Activated naive CD8-positive, alpha-beta T cell treated with anti-CD3 and anti-CD28 coated beads, Interleukin-2, amount 50 U/mL, for 24 hours (primary cell): ENCODE results near the gene TIAM2.
"Not testable (repeated sequence)": the region's sequence is repeated elsewhere in the genome, so short reads cannot be mapped to it uniquely, and the experiment has no call there.

Experiments
- ATAC-seq: fragments of 150-1000 bp; cut with Tn5 transposase; one replicate; pipeline ENCODE4 v1.10.0; 2021
- DNase-seq: peaks from one replicate; pipeline ENCODE4 v3.0.0; 2021
- H3K27ac Mint-ChIP-seq: one replicate; pipeline ENCODE4 v1.8.0; 2021; ENCODE audit warnings: mild to moderate bottlenecking, mixed read lengths
- H3K27me3 Mint-ChIP-seq: one replicate; pipeline ENCODE4 v1.8.0; 2021; ENCODE audit warnings: mixed read lengths
- H3K36me3 Mint-ChIP-seq: one replicate; pipeline ENCODE4 v1.8.0; 2021; ENCODE audit warnings: low read depth, mixed read lengths
- H3K4me1 Mint-ChIP-seq: one replicate; pipeline ENCODE4 v1.8.0; 2021; ENCODE audit warnings: mixed read lengths
- H3K4me3 Mint-ChIP-seq: one replicate; pipeline ENCODE4 v1.8.0; 2021; ENCODE audit warnings: mild to moderate bottlenecking, moderate library complexity, mixed read lengths
- H3K9me3 Mint-ChIP-seq: one replicate; pipeline ENCODE4 v1.8.0; 2021; ENCODE audit warnings: mixed read lengths

TIAM2 gene

GRCh38 chr6:155003476-155003875 lies 8.4 kb downstream of the TIAM2 start:
- peaks cover 3% of the 10 kb centered on the region for H3K4me1 Mint-ChIP-seq
- DNase-seq: no peak
- no peak overlapping the region for H3K27ac Mint-ChIP-seq
- ATAC-seq: no peak
- peaks cover 16% of the 10 kb centered on the region for H3K27me3 Mint-ChIP-seq
- H3K9me3 Mint-ChIP-seq: no peaks in the 10 kb centered on the region
- no peaks in the 10 kb centered on the region for H3K36me3 Mint-ChIP-seq
- H3K4me3 Mint-ChIP-seq: no peak overlapping the region

- no peaks in the 10 kb centered on the region for H3K36me3 Mint-ChIP-seq
- no peaks in the 10 kb centered on the region for H3K9me3 Mint-ChIP-seq
- H3K27ac Mint-ChIP-seq: no peak overlapping the region
- H3K4me3 Mint-ChIP-seq: no peak overlapping the region
- peaks cover 11% of the 10 kb centered on the region for H3K27me3 Mint-ChIP-seq
- H3K4me1 Mint-ChIP-seq: peaks cover 3% of the 10 kb centered on the region
- no peak for DNase-seq
- no peak for ATAC-seq
Measured at GRCh38 chr6:155004017-155004416, 8.9 kb downstream of the TIAM2 start.

- DNase-seq: no peak
- Mint-ChIP-seq H3K36me3 (no peaks in the 10 kb centered on the region), H3K9me3 (no peaks in the 10 kb centered on the region), H3K4me3 (no peak overlapping the region), H3K27me3 (peaks cover 10% of the 10 kb centered on the region), H3K27ac (no peak overlapping the region), H3K4me1 (peaks cover 3% of the 10 kb centered on the region)
- no peak for ATAC-seq
Measured at GRCh38 chr6:155004576-155005372, 9.7 kb downstream of the TIAM2 start.

GRCh38 chr6:155008625-155009024 lies 13.5 kb downstream of the TIAM2 start:
- ATAC-seq: no peak
- no peak for DNase-seq
- H3K9me3 Mint-ChIP-seq: no peaks in the 10 kb centered on the region
- peaks cover 3% of the 10 kb centered on the region for H3K4me1 Mint-ChIP-seq
- H3K36me3 Mint-ChIP-seq: no peaks in the 10 kb centered on the region
- H3K27me3 Mint-ChIP-seq: peaks cover 2% of the 10 kb centered on the region
- H3K27ac Mint-ChIP-seq: no peak overlapping the region
- H3K4me3 Mint-ChIP-seq: no peak overlapping the region

DNA sequence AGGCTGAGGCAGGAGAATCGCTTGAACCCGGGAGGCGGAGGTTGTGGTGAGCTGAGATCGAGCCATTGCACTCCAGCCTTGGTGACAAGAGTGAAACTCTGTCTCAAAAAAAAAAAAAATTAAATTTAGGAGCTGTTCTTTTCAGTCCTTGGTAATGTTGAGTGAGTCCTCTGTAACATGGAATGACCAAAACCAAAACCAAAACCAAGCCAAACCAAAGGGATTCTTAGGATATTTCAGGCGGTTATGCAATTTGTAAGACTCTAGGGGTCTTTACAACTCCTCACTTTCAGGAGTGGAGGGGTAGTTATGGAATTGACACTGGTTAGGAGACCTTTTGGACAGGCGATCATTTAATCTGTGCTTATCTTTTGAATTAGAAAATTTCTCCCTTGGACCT lies 15.8 kb downstream of the TIAM2 start:
- H3K4me1 Mint-ChIP-seq: no peaks in the 10 kb centered on the region
- H3K27ac Mint-ChIP-seq: no peak overlapping the region
- H3K9me3 Mint-ChIP-seq: no peaks in the 10 kb centered on the region
- no peaks in the 10 kb centered on the region for H3K36me3 Mint-ChIP-seq
- ATAC-seq (no peak), DNase-seq (no peak)
- H3K4me3 Mint-ChIP-seq: no peak overlapping the region
- H3K27me3 Mint-ChIP-seq: peaks cover 10% of the 10 kb centered on the region

GRCh38 chr6:155011809-155012291 lies 16.7 kb downstream of the TIAM2 start:
- ATAC-seq (no peak), DNase-seq (no peak)
- Mint-ChIP-seq H3K27ac (no peak overlapping the region), H3K27me3 (peaks cover 10% of the 10 kb centered on the region), H3K4me3 (no peak overlapping the region), H3K9me3 (no peaks in the 10 kb centered on the region), H3K36me3 (no peaks in the 10 kb centered on the region), H3K4me1 (no peaks in the 10 kb centered on the region)

DNA sequence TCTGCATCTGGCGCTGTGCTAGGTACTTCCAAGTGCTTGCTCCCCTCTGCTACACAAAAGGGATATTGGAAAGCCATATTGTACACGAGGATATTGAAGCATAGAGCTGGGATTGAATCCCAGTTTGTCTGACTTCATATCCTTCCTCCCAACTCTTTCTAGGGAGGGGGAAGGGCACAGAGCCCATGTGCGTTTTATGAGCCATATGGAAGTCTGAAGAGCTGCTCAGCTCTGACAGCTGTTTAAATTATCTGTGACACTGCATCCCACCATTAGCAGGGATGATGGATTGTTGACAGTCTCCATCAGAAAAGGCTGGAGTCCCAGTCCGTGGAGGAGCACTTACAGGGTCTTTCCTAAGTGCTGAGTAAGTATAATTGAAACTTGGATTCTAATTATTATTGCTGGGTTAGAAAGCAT lies 18.4 kb downstream of the TIAM2 start:
- Mint-ChIP-seq H3K36me3 (no peaks in the 10 kb centered on the region), H3K27me3 (peaks cover 8% of the 10 kb centered on the region), H3K4me3 (no peak overlapping the region), H3K4me1 (no peaks in the 10 kb centered on the region), H3K27ac (no peak overlapping the region), H3K9me3 (no peaks in the 10 kb centered on the region)
- no peak for ATAC-seq
- no peak for DNase-seq

DNA sequence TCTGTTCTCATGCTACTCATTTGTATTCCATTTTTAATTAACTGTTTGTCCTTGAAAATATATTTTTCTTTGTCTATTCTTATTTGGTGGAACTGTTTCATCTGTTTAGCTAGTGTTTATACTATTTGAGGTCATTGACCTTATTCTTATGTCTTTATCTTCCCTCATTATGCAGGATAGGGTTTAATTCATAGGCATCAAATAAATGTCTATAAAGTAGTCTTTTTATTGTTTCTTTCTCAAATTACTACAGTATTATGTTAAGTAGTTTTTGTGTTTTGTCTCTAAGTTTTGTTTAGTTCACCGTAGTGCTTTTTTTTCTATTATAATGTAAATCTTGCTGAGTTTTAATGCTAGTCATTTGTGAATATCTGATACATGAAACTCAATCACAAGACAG lies 19.0 kb downstream of the TIAM2 start:
- Mint-ChIP-seq H3K27me3 (peaks cover 8% of the 10 kb centered on the region), H3K4me3 (no peak overlapping the region), H3K4me1 (no peaks in the 10 kb centered on the region), H3K27ac (no peak overlapping the region), H3K9me3 (no peaks in the 10 kb centered on the region), H3K36me3 (no peaks in the 10 kb centered on the region)
- ATAC-seq: no peak
- DNase-seq: no peak

GRCh38 chr6:155014670-155015300 lies 19.7 kb downstream of the TIAM2 start:
- H3K4me3 Mint-ChIP-seq: no peak overlapping the region
- no peaks in the 10 kb centered on the region for H3K9me3 Mint-ChIP-seq
- ATAC-seq (no peak), DNase-seq (no peak)
- no peaks in the 10 kb centered on the region for H3K4me1 Mint-ChIP-seq
- H3K27ac Mint-ChIP-seq: no peak overlapping the region
- no peaks in the 10 kb centered on the region for H3K36me3 Mint-ChIP-seq
- peaks cover 8% of the 10 kb centered on the region for H3K27me3 Mint-ChIP-seq

DNA sequence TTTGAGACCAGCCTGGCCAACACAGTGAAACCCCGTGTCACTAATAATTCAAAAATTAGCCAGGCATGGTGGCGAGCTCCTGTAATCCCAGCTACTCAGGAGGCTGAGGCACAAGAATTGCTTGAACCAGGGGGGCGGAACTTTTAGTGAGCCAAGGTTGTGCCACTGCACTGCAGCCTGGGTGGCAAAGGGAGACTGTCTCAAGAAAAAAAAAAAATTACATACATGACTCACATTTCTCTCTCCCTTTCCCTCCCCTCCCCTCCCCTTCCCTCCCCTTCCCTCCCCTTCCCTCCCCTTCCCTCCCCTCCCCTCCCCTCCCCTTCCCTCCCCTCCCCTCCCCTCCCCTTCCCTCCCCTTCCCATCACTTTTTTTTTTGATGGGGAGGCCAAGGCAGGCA lies 23.3 kb downstream of the TIAM2 start:
- not testable (repeated sequence) for H3K4me1 Mint-ChIP-seq, DNase-seq, H3K27ac Mint-ChIP-seq, H3K27me3 Mint-ChIP-seq, H3K9me3 Mint-ChIP-seq, H3K4me3 Mint-ChIP-seq, ATAC-seq, H3K36me3 Mint-ChIP-seq

- no peak overlapping the region for H3K27ac Mint-ChIP-seq
- no peak overlapping the region for H3K4me3 Mint-ChIP-seq
- ATAC-seq (no peak), DNase-seq (no peak)
- peaks cover 5% of the 10 kb centered on the region for H3K27me3 Mint-ChIP-seq
- H3K36me3 Mint-ChIP-seq: no peaks in the 10 kb centered on the region
- H3K4me1 Mint-ChIP-seq: peaks cover 5% of the 10 kb centered on the region
- H3K9me3 Mint-ChIP-seq: no peaks in the 10 kb centered on the region
Measured at GRCh38 chr6:155021680-155022079, 26.6 kb downstream of the TIAM2 start.

- Mint-ChIP-seq H3K27me3 (peaks cover 5% of the 10 kb centered on the region), H3K36me3 (no peaks in the 10 kb centered on the region)
Measured at GRCh38 chr6:155022721-155023120, 27.6 kb downstream of the TIAM2 start.

GRCh38 chr6:155023717-155024116 lies 28.6 kb downstream of the TIAM2 start:
- ATAC-seq: no peak
- H3K9me3 Mint-ChIP-seq: no peaks in the 10 kb centered on the region
- H3K36me3 Mint-ChIP-seq: no peaks in the 10 kb centered on the region
- H3K4me1 Mint-ChIP-seq: peaks cover 6% of the 10 kb centered on the region
- DNase-seq: no peak
- peaks cover 5% of the 10 kb centered on the region for H3K27me3 Mint-ChIP-seq
- no peak overlapping the region for H3K27ac Mint-ChIP-seq
- H3K4me3 Mint-ChIP-seq: no peak overlapping the region

More at GRCh38 chr6:155022721-155023120, 27.6 kb downstream of the TIAM2 start:
- no peaks in the 10 kb centered on the region for H3K9me3 Mint-ChIP-seq
- H3K4me3 Mint-ChIP-seq: no peak overlapping the region
- peaks cover 6% of the 10 kb centered on the region for H3K4me1 Mint-ChIP-seq
- no peak overlapping the region for H3K27ac Mint-ChIP-seq
- DNase-seq (no peak), ATAC-seq (no peak)

- Mint-ChIP-seq H3K4me3 (no peak overlapping the region), H3K27me3 (peaks cover 5% of the 10 kb centered on the region), H3K4me1 (peaks cover 6% of the 10 kb centered on the region), H3K9me3 (no peaks in the 10 kb centered on the region), H3K36me3 (no peaks in the 10 kb centered on the region), H3K27ac (no peak overlapping the region)
- DNase-seq: no peak
- ATAC-seq: no peak
Measured at GRCh38 chr6:155024391-155025027, 29.4 kb downstream of the TIAM2 start.
